Measurements from ENCODE around the gene AKT3. TPM values are rescaled to one million over a fixed set of nuclear protein-coding genes. Genes with fewer than 3 reads are reported as not detected.

AKT3 gene
- polyA plus RNA-seq, 1 experiment, result 34.9 TPM

- Histone ChIP-seq H3K9me3 (ENCODE audit: control insufficient read depth, insufficient read depth, low read length) (peaks cover 9% of the 10 kb centered on the region; the same call in 1 of the 2 replicates), H3K4me3 (ENCODE audit: low read depth, low read length) (no peak overlapping the region), H3K27ac (ENCODE audit: low read depth, low read length) (no peak overlapping the region), H3K27me3 (ENCODE audit: control insufficient read depth, insufficient read depth, low read length) (no peaks in the 10 kb centered on the region)
- CTCF ChIA-PET, result no interaction called here
- POLR2A ChIA-PET, result no interaction called here
- DNase-seq (ENCODE audit: low read depth, low spot score), result no peak
- no peak for TF ChIP-seq CTCF (IDR thresholded peaks at IDR 0.05; ENCODE audit: low read depth, low read length)
Observed at GRCh38 chr1:243482141-243483022, 367.7 kb downstream of the AKT3 start.

- ChIA-PET POLR2A (no interaction called here), CTCF (no interaction called here)
- Histone ChIP-seq H3K27me3 (ENCODE audit: control insufficient read depth, insufficient read depth, low read length) (no peaks in the 10 kb centered on the region), H3K9me3 (ENCODE audit: control insufficient read depth, insufficient read depth, low read length) (peaks cover 9% of the 10 kb centered on the region; the same call in 1 of the 2 replicates), H3K4me3 (ENCODE audit: low read depth, low read length) (no peak overlapping the region), H3K27ac (ENCODE audit: low read depth, low read length) (no peak overlapping the region)
- no peak for TF ChIP-seq CTCF (IDR thresholded peaks at IDR 0.05; ENCODE audit: low read depth, low read length)
- no peak for DNase-seq (ENCODE audit: low read depth, low spot score)
Observed at GRCh38 chr1:243481101-243481500, 368.9 kb downstream of the AKT3 start.

GRCh38 chr1:243477731-243478290, 372.2 kb downstream of the AKT3 start:
- Histone ChIP-seq H3K4me3 (ENCODE audit: low read depth, low read length) (no peak overlapping the region), H3K27me3 (ENCODE audit: control insufficient read depth, insufficient read depth, low read length) (no peaks in the 10 kb centered on the region), H3K27ac (ENCODE audit: low read depth, low read length) (no peak overlapping the region), H3K9me3 (ENCODE audit: control insufficient read depth, insufficient read depth, low read length) (no peaks in the 10 kb centered on the region; the same call in 1 of the 2 replicates)
- DNase-seq (ENCODE audit: low read depth, low spot score), result no peak
- ChIA-PET CTCF (interaction anchor here (1.1 kb wide), 1 partner anchor 795 kb away, joined by 3 read pairs; no protein-coding TSS in a partner anchor), POLR2A (no interaction called here)
- TF ChIP-seq CTCF (IDR thresholded peaks at IDR 0.05; ENCODE audit: low read depth, low read length), result no peak

GRCh38 chr1:243475966-243476365, 374.1 kb downstream of the AKT3 start:
- TF ChIP-seq CTCF (IDR thresholded peaks at IDR 0.05; ENCODE audit: low read depth, low read length), result peak; percentile 44
- H3K4me3 ChIP-seq (ENCODE audit: low read depth, low read length), result no peak overlapping the region
- H3K9me3 ChIP-seq (ENCODE audit: control insufficient read depth, insufficient read depth, low read length), result no peaks in the 10 kb centered on the region; the same call in 1 of the 2 replicates
- no peak for DNase-seq (ENCODE audit: low read depth, low spot score)
- no peak overlapping the region for H3K27ac ChIP-seq (ENCODE audit: low read depth, low read length)
- CTCF ChIA-PET, result interaction anchor here (0.7 to 1.7 kb wide), 11 partner anchors 8 to 823 kb away, joined by 3 to 5 read pairs (median 3); no protein-coding TSS in a partner anchor
- no peaks in the 10 kb centered on the region for H3K27me3 ChIP-seq (ENCODE audit: control insufficient read depth, insufficient read depth, low read length)
- POLR2A ChIA-PET, result interaction anchor here (0.6 kb wide), 1 partner anchor 267 kb away, joined by 6 read pairs; no protein-coding TSS in a partner anchor

GRCh38 chr1:243474906-243475305, 375.1 kb downstream of the AKT3 start:
- no peak for DNase-seq (ENCODE audit: low read depth, low spot score)
- Histone ChIP-seq H3K9me3 (ENCODE audit: control insufficient read depth, insufficient read depth, low read length) (no peaks in the 10 kb centered on the region; the same call in 1 of the 2 replicates), H3K27ac (ENCODE audit: low read depth, low read length) (no peak overlapping the region), H3K27me3 (ENCODE audit: control insufficient read depth, insufficient read depth, low read length) (no peaks in the 10 kb centered on the region), H3K4me3 (ENCODE audit: low read depth, low read length) (no peak overlapping the region)
- no peak for TF ChIP-seq CTCF (IDR thresholded peaks at IDR 0.05; ENCODE audit: low read depth, low read length)
- ChIA-PET CTCF (no interaction called here), POLR2A (no interaction called here)
